Measurements from ENCODE around the gene SPEG.

GRCh38 chr2:219472629-219473187 is 38.1 kb downstream of the SPEG start:
- no peak for TF ChIP-seq CTCF (IDR thresholded peaks at IDR 0.05)
- no peak for TF ChIP-seq POLR2A (IDR thresholded peaks at IDR 0.05)
- TF ChIP-seq EP300 (IDR thresholded peaks at IDR 0.05): no peak

Measured in tibial nerve (tissue), 4 donors.